Psoas muscle (tissue), 8 donors: Measurements from ENCODE around the gene TNS3. TPM values are rescaled to one million over a fixed set of nuclear protein-coding genes. Genes with fewer than 3 reads are reported as not detected.
A peak's percentile ranks its signal among the peaks of the same experiment; 100 is the strongest.

Experiments
- ATAC-seq, 4 donors: fragments of 200-7000 bp; cut with Tn5 transposase; one replicate each; pipeline ENCODE4 v1.9.1; 2020; ENCODE audit warnings: moderate library complexity in 3 of 4, mild to moderate bottlenecking in 2 of 4
- DNase-seq, 2 donors: peaks; one replicate each; pipeline ENCODE4 v3.0.0-alpha.2; 2020
- H3K27ac ChIP-seq: fragments of 200-600 bp; one replicate; pipeline ENCODE4 v1.8.0; 2022
- H3K27me3 ChIP-seq, 3 donors: fragments of 200-600 bp in 1 of 3; one replicate each; pipeline versions ENCODE4 v1.6.1 to v1.8.0; 2013 to 2022; ENCODE audit warnings: low read length in 2 of 3, mild to moderate bottlenecking in 2 of 3, moderate library complexity in 1 of 3; ENCODE audit not compliant: insufficient read depth in 3 of 3
- H3K36me3 ChIP-seq, 2 donors: fragments of 200-600 bp in 1 of 2; one replicate each; pipeline versions ENCODE4 v1.6.1 to v1.8.0; 2013 to 2022; ENCODE audit warnings: low read depth in 1 of 2, mild to moderate bottlenecking in 1 of 2, moderate library complexity in 1 of 2; ENCODE audit not compliant: insufficient read depth in 1 of 2
- H3K4me1 ChIP-seq: fragments of 200-600 bp; one replicate; pipeline ENCODE4 v1.8.0; 2022
- H3K4me3 ChIP-seq: fragments of 200-600 bp; one replicate; pipeline ENCODE4 v1.8.0; 2022; ENCODE audit warnings: mild to moderate bottlenecking
- H3K9me3 ChIP-seq: fragments of 200-600 bp; one replicate; pipeline ENCODE4 v1.8.0; 2022
- WGBS, 3 donors: extraction: QIAGEN DNeasy Blood & Tissue Kit; methylation state at CpG; one replicate each; pipeline versions ENCODE4 v1.1.6 to v1.1.7; 2013; 5-methylcytosine and 5-hydroxymethylcytosine counted together
- intact Hi-C, 2 donors: fragments of 100-400 bp; cut with DNase I; formaldehyde crosslinking; loops; one replicate each; pipeline versions ENCODE4 v1.11.0 to v1.14.2; 2022
- polyA plus RNA-seq, 3 donors: library from polyadenylated mRNA; stranded (reverse); fragments of 200-250 nt; gene quantifications; one replicate each; pipeline ENCODE4 v1.2.3, GENCODE V29; 2013
- total RNA-seq, 4 donors: library from RNA; stranded (reverse); fragmentation: NEBNext Ultra II Directional in 2 of 4; extraction: Animal tissue kit (Norgen Biotek cat#: 25700) in 2 of 4; gene quantifications; one replicate each; pipeline versions ENCODE4 v1.2.1 to v1.2.4, GENCODE V29; 2021 to 2023
- TF ChIP-seq, protein P1 (sequence below): fragments of 200-600 bp; IDR thresholded peaks from one replicate; pipeline ENCODE4 v1.8.0; 2022; ENCODE audit warnings: antibody characterized with exemption
- donor health status: healthy with polysubstance abuse.
- donor health status: DM: no; HTN: no; CAD: no; lungs with moderate emphysema.
- donor health status: Bipolar disorder and iron deficiency.
- donor health status: healthy.
- donor health status: DM: yes; HTN: yes; CAD: no.
- donor health status: DM: no; HTN: no; CAD: no.
- donor health status: DM: no; HTN: no; CAD: no.
- donor health status: DM: yes; HTN: yes; CAD: no.

Gene TNS3
- total and polyA plus RNA-seq, 7 donors = 11.5 to 75.3 (median 35.0) TPM

- TF ChIP-seq, protein P1, sequence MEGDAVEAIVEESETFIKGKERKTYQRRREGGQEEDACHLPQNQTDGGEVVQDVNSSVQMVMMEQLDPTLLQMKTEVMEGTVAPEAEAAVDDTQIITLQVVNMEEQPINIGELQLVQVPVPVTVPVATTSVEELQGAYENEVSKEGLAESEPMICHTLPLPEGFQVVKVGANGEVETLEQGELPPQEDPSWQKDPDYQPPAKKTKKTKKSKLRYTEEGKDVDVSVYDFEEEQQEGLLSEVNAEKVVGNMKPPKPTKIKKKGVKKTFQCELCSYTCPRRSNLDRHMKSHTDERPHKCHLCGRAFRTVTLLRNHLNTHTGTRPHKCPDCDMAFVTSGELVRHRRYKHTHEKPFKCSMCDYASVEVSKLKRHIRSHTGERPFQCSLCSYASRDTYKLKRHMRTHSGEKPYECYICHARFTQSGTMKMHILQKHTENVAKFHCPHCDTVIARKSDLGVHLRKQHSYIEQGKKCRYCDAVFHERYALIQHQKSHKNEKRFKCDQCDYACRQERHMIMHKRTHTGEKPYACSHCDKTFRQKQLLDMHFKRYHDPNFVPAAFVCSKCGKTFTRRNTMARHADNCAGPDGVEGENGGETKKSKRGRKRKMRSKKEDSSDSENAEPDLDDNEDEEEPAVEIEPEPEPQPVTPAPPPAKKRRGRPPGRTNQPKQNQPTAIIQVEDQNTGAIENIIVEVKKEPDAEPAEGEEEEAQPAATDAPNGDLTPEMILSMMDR = no peak
- Histone ChIP-seq H3K9me3 (no peaks in the 10 kb centered on the region), H3K27ac (peak overlapping the region; percentile 30), H3K27me3 (peaks cover 0 to 1% (median 0%) of the 10 kb centered on the region in 3 donors), H3K4me1 (peaks cover 6% of the 10 kb centered on the region), H3K4me3 (peak overlapping the region; percentile 69), H3K36me3 (no peaks in the 10 kb centered on the region)
- intact Hi-C loops = no loop called here
- no peak for ATAC-seq
- no peak for DNase-seq
- 75 to 81% (median 80%) methylated on average over 15 to 17 of the region's 17 CpGs for WGBS, 3 donors
Observed at GRCh38 chr7:47537716-47538675, 43.9 kb downstream of the TNS3 start.

GRCh38 chr7:47536661-47537611 lies 45.0 kb downstream of the TNS3 start:
- Histone ChIP-seq H3K36me3 (no peaks in the 10 kb centered on the region), H3K4me1 (peaks cover 6% of the 10 kb centered on the region), H3K27ac (peak overlapping the region; percentile 30), H3K9me3 (no peaks in the 10 kb centered on the region), H3K4me3 (peak overlapping the region; percentile 69), H3K27me3 (peaks cover 0 to 1% (median 0%) of the 10 kb centered on the region in 3 donors)
- intact Hi-C loops = no loop called here
- WGBS, 3 donors = 21 to 29% (median 25%) methylated on average over 83 to 96 of the region's 96 CpGs
- TF ChIP-seq, protein P1 = no peak
- ATAC-seq = peak; percentile 46 to 76 (median 56)
- peak; percentile 75 to 79 for DNase-seq

- Histone ChIP-seq H3K9me3 (no peaks in the 10 kb centered on the region), H3K36me3 (no peaks in the 10 kb centered on the region), H3K4me1 (peaks cover 6% of the 10 kb centered on the region), H3K27me3 (peaks cover 0 to 1% (median 0%) of the 10 kb centered on the region in 3 donors), H3K4me3 (no peak overlapping the region), H3K27ac (peak overlapping the region; percentile 32)
- intact Hi-C loops = no loop called here
- ATAC-seq = peak in 2 of 4 donors; percentile 19 to 29
- TF ChIP-seq, protein P1 = no peak
- DNase-seq = no peak
- 70 to 82% (median 79%) methylated on average over 23 of the region's 23 CpGs for WGBS, 3 donors
Observed at GRCh38 chr7:47535704-47536628, 45.9 kb downstream of the TNS3 start.
